Measurements from ENCODE around the gene TM7SF2.
A peak's percentile ranks its signal among the peaks of the same experiment; 100 is the strongest.

Gene TM7SF2

GRCh38 chr11:65125197-65126056 lies 13.8 kb downstream of the TM7SF2 start:
- Histone ChIP-seq H3K4me1 (ENCODE audit: control insufficient read depth in 1 of 2, insufficient read depth in 2 of 2, low read length in 2 of 2) (peaks cover 10 to 26% of the 10 kb centered on the region in 2 donors), H3K27ac (ENCODE audit: low read length) (no peak overlapping the region), H3K4me3 (ENCODE audit: low read depth in 1 of 2, low read length in 2 of 2) (no peak overlapping the region), H3K27me3 (ENCODE audit: low read depth, low read length) (no peaks in the 10 kb centered on the region), H3K36me3 (ENCODE audit: control insufficient read depth in 1 of 2, insufficient read depth in 2 of 2, low read length in 2 of 2) (peaks cover 45 to 65% of the 10 kb centered on the region in 2 donors), H3K9me3 (ENCODE audit: control insufficient read depth in 1 of 2, low read length in 2 of 2) (no peaks in the 10 kb centered on the region)

DNA sequence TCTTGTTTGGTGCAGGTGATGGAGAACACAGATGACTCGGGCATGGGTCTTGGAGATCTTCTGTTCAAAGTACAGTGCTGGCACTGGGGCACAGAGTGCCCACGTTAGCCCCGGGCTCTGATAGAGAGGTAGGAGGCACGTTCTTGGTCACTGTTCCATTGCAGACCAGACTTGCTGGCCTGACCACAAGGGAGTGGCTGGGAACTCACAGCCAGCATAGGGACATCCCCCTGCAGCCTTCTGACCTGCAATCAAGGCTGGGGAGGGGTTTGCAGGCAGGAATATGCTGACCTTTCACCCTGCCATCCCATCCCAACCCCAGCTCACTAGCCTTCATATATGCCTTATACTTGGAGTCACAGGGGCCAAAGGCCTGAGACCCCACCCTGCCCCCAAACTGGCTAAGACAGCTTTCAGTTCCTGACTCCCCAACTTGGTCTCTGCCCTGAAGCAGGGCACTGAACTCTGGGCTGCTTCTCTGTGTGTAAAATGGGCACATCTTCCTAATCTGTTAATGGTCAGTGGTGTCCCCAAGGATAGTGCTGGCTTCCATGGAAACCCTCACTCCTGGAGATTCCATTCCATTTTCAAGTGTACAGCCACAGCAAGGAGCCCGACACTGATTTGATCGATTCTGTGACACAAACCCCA lies 15.1 kb downstream of the TM7SF2 start:
- no peak overlapping the region for H3K4me3 ChIP-seq (ENCODE audit: low read depth in 1 of 2, low read length in 2 of 2)
- peaks cover 4 to 15% of the 10 kb centered on the region in 2 donors for H3K4me1 ChIP-seq (ENCODE audit: control insufficient read depth in 1 of 2, insufficient read depth in 2 of 2, low read length in 2 of 2)
- H3K27me3 ChIP-seq (ENCODE audit: low read depth, low read length) = no peaks in the 10 kb centered on the region
- H3K27ac ChIP-seq (ENCODE audit: low read length) = no peak overlapping the region
- H3K36me3 ChIP-seq (ENCODE audit: control insufficient read depth in 1 of 2, insufficient read depth in 2 of 2, low read length in 2 of 2) = peaks cover 52 to 73% of the 10 kb centered on the region in 2 donors
- no peaks in the 10 kb centered on the region for H3K9me3 ChIP-seq (ENCODE audit: control insufficient read depth in 1 of 2, low read length in 2 of 2)

DNA sequence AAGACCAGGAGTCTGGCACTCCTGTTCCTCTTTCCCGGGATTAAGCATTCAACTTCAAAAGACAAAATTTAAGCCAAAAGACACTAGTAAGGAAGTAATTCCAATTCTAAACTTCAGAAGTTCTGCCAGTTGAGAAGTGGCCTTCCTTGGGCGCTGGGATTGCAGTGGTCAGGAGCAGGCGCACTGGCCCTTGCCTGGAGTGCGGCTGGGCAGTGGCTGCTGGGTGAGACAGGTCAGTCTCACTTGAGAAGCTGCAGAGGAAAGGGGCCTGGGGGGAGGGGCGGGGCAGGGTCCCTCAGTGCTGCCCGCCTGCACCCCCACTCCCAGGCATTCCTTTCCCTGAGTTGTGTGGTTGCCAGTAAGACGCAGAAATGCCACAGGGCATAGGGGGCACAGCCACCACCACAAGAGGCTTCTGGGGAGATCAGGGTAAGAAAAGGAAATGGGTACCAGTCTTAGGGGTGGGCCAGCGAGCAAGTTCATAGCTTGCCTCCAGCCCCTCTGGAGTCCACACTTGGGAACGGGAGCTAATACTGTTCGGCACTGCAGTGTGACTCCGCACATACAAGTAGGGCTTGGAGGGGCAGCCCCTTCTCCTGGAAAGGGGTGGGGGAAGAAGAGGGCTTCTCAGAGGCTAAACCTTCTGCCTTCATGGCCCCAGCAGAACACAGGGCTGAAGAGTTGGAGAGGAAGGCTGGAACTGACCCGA lies 16.0 kb downstream of the TM7SF2 start:
- Histone ChIP-seq H3K36me3 (ENCODE audit: control insufficient read depth in 1 of 2, insufficient read depth in 2 of 2, low read length in 2 of 2) (peaks cover 56 to 82% of the 10 kb centered on the region in 2 donors), H3K27me3 (ENCODE audit: low read depth, low read length) (no peaks in the 10 kb centered on the region), H3K4me1 (ENCODE audit: control insufficient read depth in 1 of 2, insufficient read depth in 2 of 2, low read length in 2 of 2) (peaks cover 7 to 22% of the 10 kb centered on the region in 2 donors), H3K9me3 (ENCODE audit: control insufficient read depth in 1 of 2, low read length in 2 of 2) (no peaks in the 10 kb centered on the region), H3K4me3 (ENCODE audit: low read depth in 1 of 2, low read length in 2 of 2) (no peak overlapping the region), H3K27ac (ENCODE audit: low read length) (no peak overlapping the region)

DNA sequence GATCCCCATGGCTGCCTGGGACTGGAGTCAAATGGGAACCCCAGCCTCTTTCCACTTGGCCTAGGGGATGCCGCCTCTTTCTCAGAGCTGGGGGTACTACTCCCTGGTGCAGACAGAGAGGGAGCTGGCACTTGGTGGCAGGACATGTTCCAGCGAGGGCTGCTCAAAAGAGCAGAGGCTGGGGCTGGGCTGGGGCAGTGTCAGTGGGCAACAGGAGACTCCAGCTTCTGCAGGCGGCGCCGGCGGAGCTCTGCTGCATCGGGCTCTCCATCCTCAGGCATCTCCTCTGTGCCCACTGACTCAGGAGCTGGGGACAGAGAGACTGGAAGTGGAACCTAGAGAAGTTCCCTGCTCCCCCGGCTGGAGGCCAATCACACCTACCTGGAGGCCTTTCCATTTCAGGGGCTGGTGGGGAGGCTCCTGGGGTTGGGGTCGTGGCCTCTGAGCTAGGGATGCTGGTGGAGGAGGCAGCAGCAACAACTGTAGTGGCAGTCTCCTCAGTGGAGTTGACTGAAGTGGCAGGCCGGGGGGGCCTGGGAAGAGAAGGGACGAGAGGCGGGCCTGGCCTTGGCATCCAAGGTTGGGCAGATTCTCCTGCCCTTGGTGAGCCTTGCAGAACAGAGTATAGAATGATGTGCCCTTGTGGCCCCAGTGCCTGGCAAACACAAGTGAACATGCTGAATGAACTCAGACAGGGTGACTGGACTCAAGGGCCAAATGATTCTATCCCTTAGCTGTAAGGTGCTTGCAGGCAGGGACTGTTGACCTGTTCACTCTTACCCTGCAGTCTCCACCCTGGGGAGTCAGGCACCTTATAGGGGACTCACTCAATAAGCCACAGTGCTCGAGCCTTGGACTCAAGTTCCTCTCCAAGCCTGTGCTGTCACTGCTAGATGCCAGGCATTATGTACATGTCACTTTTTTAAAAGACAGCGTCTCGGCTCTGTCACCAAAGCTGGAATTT lies 16.8 kb downstream of the TM7SF2 start:
- no peak overlapping the region for H3K27ac ChIP-seq (ENCODE audit: low read length)
- no peaks in the 10 kb centered on the region for H3K9me3 ChIP-seq (ENCODE audit: control insufficient read depth in 1 of 2, low read length in 2 of 2)
- no peaks in the 10 kb centered on the region for H3K27me3 ChIP-seq (ENCODE audit: low read depth, low read length)
- peaks cover 59 to 82% of the 10 kb centered on the region in 2 donors for H3K36me3 ChIP-seq (ENCODE audit: control insufficient read depth in 1 of 2, insufficient read depth in 2 of 2, low read length in 2 of 2)
- peaks cover 10 to 23% of the 10 kb centered on the region in 2 donors for H3K4me1 ChIP-seq (ENCODE audit: control insufficient read depth in 1 of 2, insufficient read depth in 2 of 2, low read length in 2 of 2)
- no peak overlapping the region for H3K4me3 ChIP-seq (ENCODE audit: low read depth in 1 of 2, low read length in 2 of 2)

- no peaks in the 10 kb centered on the region for H3K27me3 ChIP-seq (ENCODE audit: low read depth, low read length)
- no peak overlapping the region for H3K27ac ChIP-seq (ENCODE audit: low read length)
- H3K4me3 ChIP-seq (ENCODE audit: low read depth in 1 of 2, low read length in 2 of 2) = no peak overlapping the region
- H3K36me3 ChIP-seq (ENCODE audit: control insufficient read depth in 1 of 2, insufficient read depth in 2 of 2, low read length in 2 of 2) = peaks cover 55 to 83% of the 10 kb centered on the region in 2 donors
- H3K9me3 ChIP-seq (ENCODE audit: control insufficient read depth in 1 of 2, low read length in 2 of 2) = no peaks in the 10 kb centered on the region
- H3K4me1 ChIP-seq (ENCODE audit: control insufficient read depth in 1 of 2, insufficient read depth in 2 of 2, low read length in 2 of 2) = peaks cover 10 to 23% of the 10 kb centered on the region in 2 donors
Observed at GRCh38 chr11:65129649-65130441, 18.2 kb downstream of the TM7SF2 start.

- H3K4me3 ChIP-seq (ENCODE audit: low read depth in 1 of 2, low read length in 2 of 2) = no peak overlapping the region
Observed at GRCh38 chr11:65130631-65131416, 19.2 kb downstream of the TM7SF2 start.

DNA sequence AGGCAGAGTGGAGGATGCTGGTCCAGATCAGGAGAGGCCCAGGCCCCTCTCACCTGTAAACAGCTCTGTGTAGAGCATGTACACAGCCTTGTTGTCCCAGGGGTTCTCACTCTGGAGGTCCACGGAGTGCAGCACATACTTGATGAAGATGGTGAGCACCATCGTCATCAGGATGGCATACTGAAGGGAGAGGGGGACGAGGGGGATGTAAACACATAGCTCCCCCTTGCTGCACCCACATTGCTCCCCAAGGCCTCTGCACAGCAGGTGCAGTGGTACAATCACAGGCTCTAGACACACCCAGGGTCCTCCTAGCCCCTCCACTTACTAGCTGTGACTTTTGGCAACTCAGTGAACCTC lies 19.7 kb downstream of the TM7SF2 start:
- Histone ChIP-seq H3K27me3 (ENCODE audit: low read depth, low read length) (no peaks in the 10 kb centered on the region), H3K36me3 (ENCODE audit: control insufficient read depth in 1 of 2, insufficient read depth in 2 of 2, low read length in 2 of 2) (peaks cover 43 to 67% of the 10 kb centered on the region in 2 donors), H3K27ac (ENCODE audit: low read length) (no peak overlapping the region), H3K4me1 (ENCODE audit: control insufficient read depth in 1 of 2, insufficient read depth in 2 of 2, low read length in 2 of 2) (peaks cover 16 to 34% of the 10 kb centered on the region in 2 donors), H3K9me3 (ENCODE audit: control insufficient read depth in 1 of 2, low read length in 2 of 2) (no peaks in the 10 kb centered on the region), H3K4me3 (ENCODE audit: low read depth in 1 of 2, low read length in 2 of 2) (no peak overlapping the region)

More at GRCh38 chr11:65130631-65131416, 19.2 kb downstream of the TM7SF2 start:
- no peak overlapping the region for H3K27ac ChIP-seq (ENCODE audit: low read length)
- no peaks in the 10 kb centered on the region for H3K27me3 ChIP-seq (ENCODE audit: low read depth, low read length)
- peaks cover 16 to 29% of the 10 kb centered on the region in 2 donors for H3K4me1 ChIP-seq (ENCODE audit: control insufficient read depth in 1 of 2, insufficient read depth in 2 of 2, low read length in 2 of 2)
- peaks cover 48 to 73% of the 10 kb centered on the region in 2 donors for H3K36me3 ChIP-seq (ENCODE audit: control insufficient read depth in 1 of 2, insufficient read depth in 2 of 2, low read length in 2 of 2)
- no peaks in the 10 kb centered on the region for H3K9me3 ChIP-seq (ENCODE audit: control insufficient read depth in 1 of 2, low read length in 2 of 2)

DNA sequence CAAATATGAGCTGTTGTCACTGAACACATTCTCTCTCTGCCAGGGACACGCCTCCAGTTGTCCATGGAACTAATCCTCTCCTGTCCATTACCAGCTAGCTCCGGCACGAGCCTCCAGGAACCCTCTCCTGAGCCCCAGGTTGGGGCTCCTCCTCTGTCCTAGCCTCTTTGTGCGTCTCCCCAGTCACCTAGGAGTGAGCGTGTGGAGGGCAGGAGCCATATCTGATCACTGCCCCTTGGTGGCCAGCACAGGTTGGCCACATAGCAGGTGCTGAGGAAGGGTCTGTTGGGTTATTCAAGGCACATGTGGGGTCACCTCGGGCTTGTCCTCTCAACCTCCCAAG lies 20.2 kb downstream of the TM7SF2 start:
- H3K4me1 ChIP-seq (ENCODE audit: control insufficient read depth in 1 of 2, insufficient read depth in 2 of 2, low read length in 2 of 2) = peaks cover 16 to 34% of the 10 kb centered on the region in 2 donors
- peaks cover 38 to 63% of the 10 kb centered on the region in 2 donors for H3K36me3 ChIP-seq (ENCODE audit: control insufficient read depth in 1 of 2, insufficient read depth in 2 of 2, low read length in 2 of 2)

GRCh38 chr11:65132238-65132987 lies 20.7 kb downstream of the TM7SF2 start:
- Histone ChIP-seq H3K27ac (ENCODE audit: low read length) (peak overlapping the region; percentile 100), H3K36me3 (ENCODE audit: control insufficient read depth in 1 of 2, insufficient read depth in 2 of 2, low read length in 2 of 2) (peaks cover 37 to 57% of the 10 kb centered on the region in 2 donors)

More for the DNA sequence above, 20.2 kb downstream of the TM7SF2 start:
- Histone ChIP-seq H3K4me3 (ENCODE audit: low read depth in 1 of 2, low read length in 2 of 2) (no peak overlapping the region), H3K27ac (ENCODE audit: low read length) (no peak overlapping the region), H3K9me3 (ENCODE audit: control insufficient read depth in 1 of 2, low read length in 2 of 2) (no peaks in the 10 kb centered on the region), H3K27me3 (ENCODE audit: low read depth, low read length) (no peaks in the 10 kb centered on the region)

More at GRCh38 chr11:65132238-65132987, 20.7 kb downstream of the TM7SF2 start:
- Histone ChIP-seq H3K9me3 (ENCODE audit: control insufficient read depth in 1 of 2, low read length in 2 of 2) (no peaks in the 10 kb centered on the region), H3K4me3 (ENCODE audit: low read depth in 1 of 2, low read length in 2 of 2) (peak overlapping the region; percentile 86 to 91), H3K27me3 (ENCODE audit: low read depth, low read length) (no peaks in the 10 kb centered on the region), H3K4me1 (ENCODE audit: control insufficient read depth in 1 of 2, insufficient read depth in 2 of 2, low read length in 2 of 2) (peaks cover 16 to 34% of the 10 kb centered on the region in 2 donors)
